Vagina (tissue), 2 donors: ENCODE measurements around the gene ASCC3.

Experiments
- POLR2A ChIP-seq, 2 donors: fragments of 450-650 bp; IDR thresholded peaks; one replicate each; pipeline ENCODE4 v1.6.1; 2017; ENCODE audit warnings: antibody characterized with exemption in 2 of 2, mild to moderate bottlenecking in 2 of 2, moderate library complexity in 2 of 2
- POLR2AphosphoS5 ChIP-seq, 2 donors: sonication (generic); formaldehyde crosslinking; IDR thresholded peaks; one replicate each; pipeline ENCODE4 v1.9.0; 2017; ENCODE audit warnings: antibody characterized with exemption in 2 of 2, mild to moderate bottlenecking in 2 of 2, low read depth in 1 of 2; ENCODE audit not compliant: insufficient read depth in 1 of 2
- TF ChIP-seq, protein P1 (sequence below), 3 experiments: fragments of 450-650 bp in 2 of 3; fragments of 200-600 bp in 1 of 3; sonication (generic) in 1 of 3; IDR thresholded peaks; one replicate each; pipeline ENCODE4 v1.5.1; 2017 to 2019; ENCODE audit warnings: antibody characterized with exemption in 3 of 3, mild to moderate bottlenecking in 2 of 3, moderate library complexity in 2 of 3

- TF ChIP-seq POLR2A (IDR thresholded peaks at IDR 0.05) (no peak), POLR2AphosphoS5 (IDR thresholded peaks at IDR 0.05; ENCODE audit: insufficient read depth in 1 of 2, low read depth in 1 of 2) (no peak)
- TF ChIP-seq, protein P1, sequence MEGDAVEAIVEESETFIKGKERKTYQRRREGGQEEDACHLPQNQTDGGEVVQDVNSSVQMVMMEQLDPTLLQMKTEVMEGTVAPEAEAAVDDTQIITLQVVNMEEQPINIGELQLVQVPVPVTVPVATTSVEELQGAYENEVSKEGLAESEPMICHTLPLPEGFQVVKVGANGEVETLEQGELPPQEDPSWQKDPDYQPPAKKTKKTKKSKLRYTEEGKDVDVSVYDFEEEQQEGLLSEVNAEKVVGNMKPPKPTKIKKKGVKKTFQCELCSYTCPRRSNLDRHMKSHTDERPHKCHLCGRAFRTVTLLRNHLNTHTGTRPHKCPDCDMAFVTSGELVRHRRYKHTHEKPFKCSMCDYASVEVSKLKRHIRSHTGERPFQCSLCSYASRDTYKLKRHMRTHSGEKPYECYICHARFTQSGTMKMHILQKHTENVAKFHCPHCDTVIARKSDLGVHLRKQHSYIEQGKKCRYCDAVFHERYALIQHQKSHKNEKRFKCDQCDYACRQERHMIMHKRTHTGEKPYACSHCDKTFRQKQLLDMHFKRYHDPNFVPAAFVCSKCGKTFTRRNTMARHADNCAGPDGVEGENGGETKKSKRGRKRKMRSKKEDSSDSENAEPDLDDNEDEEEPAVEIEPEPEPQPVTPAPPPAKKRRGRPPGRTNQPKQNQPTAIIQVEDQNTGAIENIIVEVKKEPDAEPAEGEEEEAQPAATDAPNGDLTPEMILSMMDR (IDR thresholded peaks at IDR 0.05), result no peak
These were observed 8.2 kb upstream of the ASCC3 start for GRCh38 chr6:100889351-100889750.
